Measurements from ENCODE around the gene R3HCC1L.

Gene R3HCC1L

DNA sequence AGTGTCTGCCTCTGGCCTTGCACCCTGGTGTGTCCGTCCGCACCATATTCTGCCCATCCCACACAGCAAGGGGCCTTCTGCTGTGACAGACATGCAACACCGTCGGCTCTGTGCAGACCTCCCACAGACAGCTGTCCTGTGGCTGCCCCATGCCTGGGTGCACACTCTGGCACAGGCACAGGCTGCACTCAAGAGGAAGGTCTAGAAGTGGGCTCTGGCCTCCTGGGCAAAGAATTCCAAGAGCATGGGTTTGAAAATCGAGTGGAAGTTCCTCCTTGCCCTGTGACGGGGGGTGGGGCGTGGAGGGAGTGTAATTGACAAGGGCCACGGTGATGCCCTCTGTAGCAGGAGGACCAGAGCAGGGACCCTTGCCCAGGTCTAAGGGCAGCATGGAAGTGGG is 137.8 kb downstream of the R3HCC1L start:
- no peak for DNase-seq

DNA sequence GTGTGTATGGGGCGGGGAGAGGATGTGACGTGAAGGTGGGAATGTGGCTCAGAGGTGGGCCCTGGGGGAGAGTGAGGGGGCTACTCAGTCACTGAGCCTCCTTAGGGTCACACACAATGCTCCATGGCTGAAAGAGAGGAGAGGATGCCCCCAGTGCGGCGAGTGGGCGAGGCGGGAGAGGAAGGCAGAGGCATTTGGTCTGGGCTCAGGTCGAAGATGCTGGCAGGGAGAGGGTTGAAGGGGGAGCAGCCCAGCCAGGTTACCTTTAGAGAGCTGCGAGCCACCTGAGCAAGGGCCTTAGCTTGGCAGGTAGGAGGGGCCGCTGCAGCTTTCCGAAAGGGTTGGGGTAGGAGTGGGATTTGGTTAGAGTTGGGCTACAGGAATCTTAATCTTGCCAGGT is 138.2 kb downstream of the R3HCC1L start:
- no peak for DNase-seq

DNA sequence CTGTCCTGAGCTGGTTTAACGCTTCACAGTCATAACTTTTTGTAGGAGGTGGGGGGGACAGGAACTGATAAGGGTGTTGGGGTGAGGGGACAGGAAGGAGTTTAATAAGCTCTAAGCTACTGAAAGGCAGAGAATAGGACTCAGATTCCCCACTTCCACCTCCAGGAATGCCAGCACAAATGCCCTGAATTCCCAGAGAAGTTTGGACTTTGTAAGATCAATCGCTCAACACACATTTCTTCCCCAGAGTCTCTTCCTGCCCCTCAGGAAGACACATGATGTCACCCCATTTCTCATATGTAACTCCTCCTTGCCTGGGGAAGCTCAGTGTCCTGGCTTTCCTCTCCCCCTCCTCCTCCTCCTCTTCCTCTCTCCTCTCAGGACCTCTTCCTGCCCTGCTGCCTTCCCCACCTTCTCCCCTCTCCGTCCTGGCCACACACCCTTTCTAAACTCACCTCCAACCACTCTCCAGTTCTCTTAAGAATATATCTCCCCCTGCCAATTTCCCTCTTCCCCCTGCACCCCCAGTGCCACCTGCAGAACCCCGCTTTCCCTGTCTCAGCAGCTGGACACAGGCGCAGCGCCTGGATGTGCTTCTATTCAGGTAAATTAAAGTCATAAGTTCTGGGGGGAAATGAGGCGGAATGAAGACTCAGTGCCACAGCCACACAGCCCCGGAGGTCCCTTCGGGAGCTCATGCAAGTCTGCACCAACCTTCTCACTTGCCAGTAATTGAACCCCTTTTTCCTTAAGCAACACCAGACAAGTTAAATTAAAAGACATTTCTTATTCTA is 138.8 kb downstream of the R3HCC1L start:
- no peak for DNase-seq

GRCh38 chr10:98274562-98274961 is 140.1 kb downstream of the R3HCC1L start:
- DNase-seq: no peak

- DNase-seq: no peak
Measured at GRCh38 chr10:98276311-98276710, 141.9 kb downstream of the R3HCC1L start.

DNA sequence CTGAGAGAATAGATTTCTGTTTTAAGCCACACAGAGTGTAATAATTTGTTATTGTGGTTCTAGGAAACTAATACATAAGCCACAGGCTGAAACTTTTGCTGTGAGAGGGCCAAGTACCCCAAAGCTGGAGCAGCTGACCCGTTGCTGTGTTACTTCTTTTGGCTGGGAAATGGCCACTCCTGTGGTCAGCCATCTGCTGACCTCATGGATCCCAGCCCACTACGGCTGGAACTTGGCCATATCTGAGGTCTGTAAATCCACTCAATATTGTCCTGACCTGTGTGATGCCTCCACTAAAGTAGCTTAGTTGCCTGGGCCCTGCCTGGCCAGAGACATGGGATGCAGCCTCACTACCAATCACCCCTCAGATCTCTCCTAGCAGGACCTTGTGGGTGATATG is 151.0 kb downstream of the R3HCC1L start:
- no peak for DNase-seq

- no peak for DNase-seq
Measured at GRCh38 chr10:98286419-98286818, 152.0 kb downstream of the R3HCC1L start.

- DNase-seq: no peak
Measured at GRCh38 chr10:98287321-98287720, 152.9 kb downstream of the R3HCC1L start.

GRCh38 chr10:98289802-98290209 is 155.3 kb downstream of the R3HCC1L start:
- DNase-seq: no peak

GRCh38 chr10:98292971-98293370 is 158.5 kb downstream of the R3HCC1L start:
- DNase-seq: no peak

- no peak for DNase-seq
Measured at GRCh38 chr10:98293550-98294269, 159.3 kb downstream of the R3HCC1L start.

DNA sequence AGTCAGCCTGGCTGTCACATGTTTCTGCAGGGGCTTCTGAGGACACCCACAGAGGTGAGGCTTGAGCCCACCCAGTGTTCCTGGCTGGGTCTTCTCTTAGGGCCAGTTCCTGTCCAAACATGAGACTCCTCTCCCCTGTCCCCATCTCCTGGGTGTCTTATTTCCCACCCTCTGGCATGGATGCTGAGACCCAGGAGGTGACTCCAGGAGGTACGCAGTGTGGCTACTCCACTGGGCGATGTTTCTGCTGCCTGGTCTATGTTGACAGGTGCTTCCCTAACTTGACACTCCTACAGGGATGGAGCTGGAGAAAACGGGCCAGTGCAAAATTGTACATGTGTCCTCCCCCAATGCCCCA is 159.8 kb downstream of the R3HCC1L start:
- no peak for DNase-seq

All from amygdala (tissue), 56 donors.